Measurements from ENCODE around the gene ETS1. TPM values are rescaled to one million over a fixed set of nuclear protein-coding genes. Genes with fewer than 3 reads are reported as not detected.
A peak's percentile ranks its signal among the peaks of the same experiment; 100 is the strongest.

ETS1 gene
- total RNA-seq, 1 experiment from 2014 or later: 29.9 TPM

DNA sequence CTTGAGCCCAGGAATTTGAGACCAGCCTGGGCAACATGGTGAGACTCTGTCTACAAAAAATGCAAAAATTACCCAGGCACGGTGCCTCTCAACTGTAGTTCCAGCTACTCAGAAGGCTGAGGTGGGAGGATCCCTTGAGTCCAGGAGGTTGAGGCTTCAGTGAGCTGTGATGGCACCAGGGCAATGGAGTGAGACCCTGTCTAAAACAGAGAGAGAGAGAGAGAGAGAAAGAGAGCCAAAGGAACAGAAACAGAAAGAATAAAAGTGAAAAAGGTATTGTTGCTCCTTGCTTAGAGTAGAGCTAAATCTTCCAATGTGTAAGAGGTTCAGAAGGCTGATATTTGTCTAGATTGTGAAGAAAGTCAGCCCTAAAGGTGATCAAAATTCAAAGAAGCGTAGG is 8.9 kb upstream of the ETS1 start:
- H3K27ac ChIP-seq (ENCODE audit: insufficient read length, low read depth, low read length): no peak overlapping the region
- no peak overlapping the region for H2AK5ac ChIP-seq (ENCODE audit: insufficient read length, low read length)
- H3T11ph ChIP-seq (ENCODE audit: low read length): no peak overlapping the region
- no peak overlapping the region for H3K9ac ChIP-seq (ENCODE audit: extremely low read depth, insufficient read length, low read length)
- H4K20me1 ChIP-seq (ENCODE audit: control insufficient read depth, insufficient read depth, insufficient read length): no peaks in the 10 kb centered on the region
- no peaks in the 10 kb centered on the region for H3K79me1 ChIP-seq (ENCODE audit: insufficient read depth, low read depth, low read length, poor library complexity, severe bottlenecking)
- H2BK15ac ChIP-seq (ENCODE audit: low read depth, low read length): no peak overlapping the region
- no peaks in the 10 kb centered on the region for H3K23me2 ChIP-seq (ENCODE audit: insufficient read length, low read depth, low read length, poor library complexity, severe bottlenecking)
- H4K5ac ChIP-seq (ENCODE audit: insufficient read length, low read depth, low read length): no peak overlapping the region
- no peak overlapping the region for H2BK12ac ChIP-seq (ENCODE audit: insufficient read length, low read depth, low read length)
- H2BK5ac ChIP-seq (ENCODE audit: insufficient read length, low read length): no peak overlapping the region
- Mint-ChIP-seq H3K27ac (peak overlapping the region in 1 of 3 experiments; percentile 11; a peak in 1 of 7 replicates), H3K9me3 (no peaks in the 10 kb centered on the region; a peak in 1 of 5 replicates), H3K4me3 (no peak overlapping the region), H3K4me1 (peaks cover 50 to 54% of the 10 kb centered on the region in 2 experiments), H3K36me3 (ENCODE audit: insufficient read depth in 1 of 3, low read depth in 3 of 3) (no peaks in the 10 kb centered on the region; a peak in 1 of 7 replicates), H3K27me3 (ENCODE audit: low read depth) (peaks cover 8% of the 10 kb centered on the region)
- H3K27me3 ChIP-seq (ENCODE audit: insufficient read depth, low read length): no peaks in the 10 kb centered on the region
- no peak overlapping the region for H4K91ac ChIP-seq (ENCODE audit: insufficient read length, low read depth, low read length)
- no peak overlapping the region for H2BK20ac ChIP-seq (ENCODE audit: low read depth, low read length, poor library complexity, severe bottlenecking)
- H3K4me2 ChIP-seq (ENCODE audit: insufficient read depth, insufficient read length, low read length): no peak overlapping the region
- no peak overlapping the region for H3K56ac ChIP-seq (ENCODE audit: insufficient read length, low read depth, low read length)
- DNase-seq: no peak
- H4K8ac ChIP-seq (replicated peaks; ENCODE audit: insufficient read length, low read depth, low read length): no peak overlapping the region
- no peak overlapping the region for H3K23ac ChIP-seq (ENCODE audit: insufficient read length, low read depth, low read length)
- H2BK120ac ChIP-seq (ENCODE audit: low read depth, low read length, poor library complexity, severe bottlenecking): no peak overlapping the region
- WGBS (ENCODE audit: extremely low coverage, insufficient read length, low lambda C conversion rate): no CpG with 5 or more reads among the region's 2 CpGs
- H3K9me3 ChIP-seq (ENCODE audit: control insufficient read depth, low read depth, low read length): no peaks in the 10 kb centered on the region
- H3K14ac ChIP-seq (ENCODE audit: insufficient read depth, low read length): no peak overlapping the region
- H3K18ac ChIP-seq (ENCODE audit: insufficient read length, low read depth, low read length): no peak overlapping the region
- H3K79me2 ChIP-seq (ENCODE audit: insufficient read depth, low read length): no peaks in the 10 kb centered on the region
- H2AFZ ChIP-seq (ENCODE audit: low read length): no peak overlapping the region
- TF ChIP-seq, protein P1, sequence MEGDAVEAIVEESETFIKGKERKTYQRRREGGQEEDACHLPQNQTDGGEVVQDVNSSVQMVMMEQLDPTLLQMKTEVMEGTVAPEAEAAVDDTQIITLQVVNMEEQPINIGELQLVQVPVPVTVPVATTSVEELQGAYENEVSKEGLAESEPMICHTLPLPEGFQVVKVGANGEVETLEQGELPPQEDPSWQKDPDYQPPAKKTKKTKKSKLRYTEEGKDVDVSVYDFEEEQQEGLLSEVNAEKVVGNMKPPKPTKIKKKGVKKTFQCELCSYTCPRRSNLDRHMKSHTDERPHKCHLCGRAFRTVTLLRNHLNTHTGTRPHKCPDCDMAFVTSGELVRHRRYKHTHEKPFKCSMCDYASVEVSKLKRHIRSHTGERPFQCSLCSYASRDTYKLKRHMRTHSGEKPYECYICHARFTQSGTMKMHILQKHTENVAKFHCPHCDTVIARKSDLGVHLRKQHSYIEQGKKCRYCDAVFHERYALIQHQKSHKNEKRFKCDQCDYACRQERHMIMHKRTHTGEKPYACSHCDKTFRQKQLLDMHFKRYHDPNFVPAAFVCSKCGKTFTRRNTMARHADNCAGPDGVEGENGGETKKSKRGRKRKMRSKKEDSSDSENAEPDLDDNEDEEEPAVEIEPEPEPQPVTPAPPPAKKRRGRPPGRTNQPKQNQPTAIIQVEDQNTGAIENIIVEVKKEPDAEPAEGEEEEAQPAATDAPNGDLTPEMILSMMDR (conservative IDR thresholded peaks at IDR 0.05): no peak
- H3K4me1 ChIP-seq (ENCODE audit: insufficient read depth, low read length): peaks cover 17% of the 10 kb centered on the region
- no peak overlapping the region for H3K4ac ChIP-seq (ENCODE audit: low read depth, low read length)

Measured in H9 (cell line).